Mucosa of descending colon (tissue), 3 donors: ENCODE data around the gene TEX11. TPM values are rescaled to one million over a fixed set of nuclear protein-coding genes. Genes with fewer than 3 reads are reported as not detected.
"Not testable (repeated sequence)": the region's sequence is repeated elsewhere in the genome, so short reads cannot be mapped to it uniquely, and the experiment has no call there.

Source experiments
- ATAC-seq: fragments of 200-7000 bp; cut with Tn5 transposase; one replicate; pipeline ENCODE4 v1.9.1; 2020; ENCODE audit warnings: mild to moderate bottlenecking, moderate library complexity
- DNase-seq, 3 donors: peaks; one replicate each; pipeline ENCODE4 v3.0.0-alpha.2; 2020
- H3K36me3 ChIP-seq: fragments of 200-600 bp; one replicate; pipeline ENCODE4 v1.8.0; 2021; ENCODE audit warnings: low read depth, mild to moderate bottlenecking
- H3K4me1 ChIP-seq: fragments of 200-600 bp; one replicate; pipeline ENCODE4 v1.8.0; 2021; ENCODE audit warnings: low read depth, mild to moderate bottlenecking
- H3K4me3 ChIP-seq: fragments of 200-600 bp; one replicate; pipeline ENCODE4 v1.8.0; 2021; ENCODE audit warnings: mild to moderate bottlenecking
- H3K9me3 ChIP-seq: fragments of 200-600 bp; one replicate; pipeline ENCODE4 v1.8.0; 2021; ENCODE audit warnings: mild to moderate bottlenecking
- intact Hi-C, 2 donors: fragments of 100-400 bp; cut with DNase I in 1 of 2; cut with micrococcal nuclease in 1 of 2; formaldehyde crosslinking; loops; one replicate each; pipeline versions ENCODE4 v1.11.0 to v1.11.1; 2022; cut with DNase I, micrococcal nuclease
- total RNA-seq, 3 donors: library from RNA; stranded (reverse); fragmentation: NEBNext Ultra II Directional in 2 of 3; extraction: Animal tissue kit (Norgen Biotek cat#: 25700) in 2 of 3; gene quantifications; one replicate each; pipeline versions ENCODE4 v1.2.1 to v1.2.4, GENCODE V29; 2021 to 2023
- TF ChIP-seq, protein P1 (sequence below): fragments of 200-600 bp; IDR thresholded peaks from one replicate; pipeline ENCODE4 v1.8.0; 2022; ENCODE audit warnings: antibody characterized with exemption, mild to moderate bottlenecking
- donor health status: DM: no; HTN: no; CAD: no; lungs with moderate emphysema.
- donor health status: DM: no; HTN: no; CAD: no.
- donor health status: DM: no; HTN: yes; CAD: no.

Gene TEX11
- total RNA-seq, 3 donors from 2014 or later, result 0.89 to 2.7 (median 2.1) TPM

DNA sequence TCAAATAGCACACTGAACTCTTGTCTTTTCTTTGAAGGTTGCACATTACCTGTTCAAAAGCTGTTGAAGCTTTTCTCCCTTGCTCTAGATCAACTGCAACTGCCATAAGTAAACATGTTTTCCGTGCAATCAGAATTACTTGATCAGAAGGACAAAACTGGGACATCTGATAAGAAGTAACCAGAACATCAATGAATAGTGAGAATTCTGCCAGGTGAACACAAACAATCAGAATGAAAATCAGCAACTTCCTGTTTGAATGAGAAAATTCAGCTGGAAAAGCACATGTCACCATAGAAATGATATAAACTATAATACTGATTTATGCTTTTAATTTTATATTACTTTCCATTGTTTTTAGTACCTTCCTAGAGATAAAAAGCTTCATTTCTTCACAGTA, 303.2 kb downstream of the TEX11 start:
- ATAC-seq, result no peak
- no peak for DNase-seq

DNA sequence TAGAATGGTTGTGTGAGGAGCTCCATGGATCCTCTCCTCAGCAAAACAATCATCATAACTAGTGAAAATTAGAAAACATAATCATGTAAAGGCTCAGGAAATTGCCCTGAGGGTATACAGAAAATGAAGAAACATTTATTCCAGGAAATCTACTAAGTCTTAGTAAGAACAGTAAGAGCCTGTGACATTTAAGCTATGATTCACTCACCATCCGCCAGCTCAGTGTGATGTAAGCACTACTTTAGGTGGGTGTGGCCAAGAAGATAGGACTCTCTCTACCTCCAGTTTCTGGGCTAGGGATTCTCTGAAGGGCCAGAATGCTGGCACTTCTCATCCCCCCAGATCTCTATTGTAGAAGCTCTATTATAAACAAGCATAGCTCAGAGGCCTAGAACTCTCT, 316.4 kb downstream of the TEX11 start:
- no peak overlapping the region for H3K4me3 ChIP-seq
- H3K9me3 ChIP-seq, result no peaks in the 10 kb centered on the region
- ATAC-seq (peak; percentile 43), DNase-seq (no peak)
- H3K36me3 ChIP-seq, result no peaks in the 10 kb centered on the region
- H3K4me1 ChIP-seq, result no peaks in the 10 kb centered on the region
- intact Hi-C loops, result no loop called here
- TF ChIP-seq, protein P1, sequence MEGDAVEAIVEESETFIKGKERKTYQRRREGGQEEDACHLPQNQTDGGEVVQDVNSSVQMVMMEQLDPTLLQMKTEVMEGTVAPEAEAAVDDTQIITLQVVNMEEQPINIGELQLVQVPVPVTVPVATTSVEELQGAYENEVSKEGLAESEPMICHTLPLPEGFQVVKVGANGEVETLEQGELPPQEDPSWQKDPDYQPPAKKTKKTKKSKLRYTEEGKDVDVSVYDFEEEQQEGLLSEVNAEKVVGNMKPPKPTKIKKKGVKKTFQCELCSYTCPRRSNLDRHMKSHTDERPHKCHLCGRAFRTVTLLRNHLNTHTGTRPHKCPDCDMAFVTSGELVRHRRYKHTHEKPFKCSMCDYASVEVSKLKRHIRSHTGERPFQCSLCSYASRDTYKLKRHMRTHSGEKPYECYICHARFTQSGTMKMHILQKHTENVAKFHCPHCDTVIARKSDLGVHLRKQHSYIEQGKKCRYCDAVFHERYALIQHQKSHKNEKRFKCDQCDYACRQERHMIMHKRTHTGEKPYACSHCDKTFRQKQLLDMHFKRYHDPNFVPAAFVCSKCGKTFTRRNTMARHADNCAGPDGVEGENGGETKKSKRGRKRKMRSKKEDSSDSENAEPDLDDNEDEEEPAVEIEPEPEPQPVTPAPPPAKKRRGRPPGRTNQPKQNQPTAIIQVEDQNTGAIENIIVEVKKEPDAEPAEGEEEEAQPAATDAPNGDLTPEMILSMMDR, result no peak

More for the DNA sequence above, 303.2 kb downstream of the TEX11 start:
- TF ChIP-seq, protein P1, result no peak
- intact Hi-C loops, result no loop called here
- Histone ChIP-seq H3K4me1 (no peaks in the 10 kb centered on the region), H3K36me3 (no peaks in the 10 kb centered on the region), H3K4me3 (no peak overlapping the region), H3K9me3 (no peaks in the 10 kb centered on the region)

DNA sequence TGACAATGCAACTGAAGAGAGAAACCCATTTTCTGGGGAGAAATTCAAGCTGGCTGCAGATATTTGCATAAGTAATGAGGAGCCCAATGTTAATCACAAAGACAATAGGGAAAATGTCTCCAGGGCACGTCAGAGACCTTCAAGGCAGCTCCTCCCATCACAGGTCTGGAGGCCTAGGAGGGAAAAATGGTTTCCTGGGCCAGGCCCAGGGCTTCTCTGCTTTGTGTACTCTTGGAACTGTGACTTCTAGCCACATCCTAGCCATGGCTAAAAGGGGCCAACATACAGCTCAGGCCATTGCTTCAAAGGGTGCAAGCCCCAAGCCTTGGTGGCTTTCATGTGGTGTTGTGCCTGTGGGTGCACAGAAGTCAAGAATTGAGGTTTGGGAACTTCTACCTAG, 321.4 kb downstream of the TEX11 start:
- ATAC-seq, H3K4me3 ChIP-seq, H3K4me1 ChIP-seq, H3K9me3 ChIP-seq, DNase-seq, intact Hi-C loops, H3K36me3 ChIP-seq: not testable (repeated sequence)

DNA sequence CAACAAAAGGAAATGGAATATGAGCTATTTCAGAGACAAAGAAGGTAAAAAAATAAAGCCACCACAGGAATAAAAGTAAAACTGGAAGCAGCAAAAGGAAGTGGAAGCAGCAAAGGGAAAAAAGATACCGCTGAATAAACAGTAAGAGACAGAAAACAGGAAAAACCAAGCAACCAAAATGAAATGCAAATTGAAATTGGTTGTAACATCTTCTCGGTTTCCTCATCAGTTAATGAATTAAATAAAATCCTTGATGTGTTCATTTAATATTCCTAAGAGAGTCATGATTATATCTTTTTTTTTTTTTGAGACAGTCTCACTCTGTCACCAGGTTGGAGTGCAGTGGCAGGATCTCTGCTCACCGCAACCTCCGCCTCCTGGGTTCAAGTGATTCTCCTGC, 331.1 kb downstream of the TEX11 start:
- TF ChIP-seq, protein P1, result no peak
- intact Hi-C loops, result no loop called here
- DNase-seq (no peak), ATAC-seq (no peak)
- H3K4me3 ChIP-seq, result no peak overlapping the region
- no peaks in the 10 kb centered on the region for H3K36me3 ChIP-seq
- H3K9me3 ChIP-seq, result no peaks in the 10 kb centered on the region
- no peaks in the 10 kb centered on the region for H3K4me1 ChIP-seq

DNA sequence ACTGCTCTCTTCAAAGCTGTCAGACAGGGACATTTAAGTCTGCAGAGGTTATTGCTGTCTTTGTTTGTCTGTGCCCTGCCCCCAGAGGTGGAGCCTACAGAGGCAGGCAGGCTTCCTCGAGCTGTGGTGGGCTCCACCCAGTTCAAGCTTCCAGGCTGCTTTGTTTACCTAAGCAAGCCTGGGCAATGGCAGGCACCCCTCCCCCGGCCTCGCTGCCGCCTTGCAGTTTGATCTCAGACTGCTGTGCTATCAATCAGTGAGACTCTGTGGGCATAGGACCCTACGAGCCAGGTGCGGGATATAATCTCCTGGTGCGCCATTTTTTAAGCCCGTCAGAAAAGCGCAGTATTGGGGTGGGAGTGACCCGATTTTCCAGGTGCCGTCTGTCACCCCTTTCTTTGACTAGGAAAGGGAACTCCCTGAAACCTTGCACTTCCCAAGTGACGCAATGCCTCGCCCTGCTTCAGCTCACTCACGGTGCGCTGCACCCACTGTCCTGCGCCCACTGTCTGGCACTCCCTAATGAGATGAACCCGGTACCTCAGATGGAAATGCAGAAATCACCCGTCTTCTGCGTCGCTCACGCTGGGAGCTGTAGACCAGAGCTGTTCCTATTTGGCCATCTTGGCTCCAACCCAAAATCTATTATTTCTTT, 338.5 kb downstream of the TEX11 start:
- H3K36me3 ChIP-seq, intact Hi-C loops, H3K4me3 ChIP-seq, ATAC-seq, H3K9me3 ChIP-seq, H3K4me1 ChIP-seq: not testable (repeated sequence)
- peak in 2 of 3 donors; percentile 25 to 27 for DNase-seq

DNA sequence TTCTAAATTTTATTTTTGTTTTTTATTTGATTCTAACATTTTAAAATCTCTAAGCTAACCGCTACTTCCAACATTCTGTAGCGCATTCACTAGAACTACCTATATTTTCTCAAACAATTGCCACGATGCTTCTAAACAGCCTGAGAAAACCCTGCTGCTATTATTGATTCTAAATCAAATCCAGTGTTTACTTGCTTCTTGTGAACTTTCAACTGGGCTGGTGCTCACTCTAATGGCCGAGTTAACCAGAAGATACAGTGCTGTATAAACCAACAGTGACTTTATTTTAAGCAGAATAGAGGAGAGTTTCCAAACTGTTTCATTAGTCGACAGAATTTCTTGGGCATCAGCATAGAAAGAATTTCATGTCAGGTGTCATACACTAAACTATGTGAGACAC, 353.6 kb downstream of the TEX11 start:
- TF ChIP-seq, protein P1, result no peak
- DNase-seq (no peak), ATAC-seq (no peak)
- H3K36me3 ChIP-seq, result no peaks in the 10 kb centered on the region
- no peaks in the 10 kb centered on the region for H3K9me3 ChIP-seq
- intact Hi-C loops, result loop anchor here in 1 of 2 donors (10.0 kb wide), 1 partner anchor 100 kb away; no protein-coding TSS in a partner anchor
- H3K4me3 ChIP-seq, result no peak overlapping the region
- H3K4me1 ChIP-seq, result peaks cover 3% of the 10 kb centered on the region

DNA sequence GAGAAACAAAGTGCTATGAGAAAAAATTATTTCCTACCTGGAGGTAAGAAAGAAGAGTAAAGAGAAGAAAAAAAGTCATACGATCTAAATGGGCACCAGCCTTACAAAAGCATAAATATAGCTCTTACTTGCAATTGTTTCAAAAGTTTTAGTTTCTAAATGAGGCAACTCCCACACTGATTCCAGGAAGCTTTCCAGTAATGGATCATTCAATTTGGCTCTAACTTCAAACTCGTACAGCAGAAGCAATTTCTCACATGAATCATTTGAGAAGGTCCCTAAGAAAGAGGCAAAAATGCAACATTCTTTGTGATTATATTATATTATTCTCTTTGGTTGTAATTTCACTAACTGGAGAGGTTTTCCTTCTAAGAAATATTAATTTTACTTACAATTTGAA, 354.0 kb downstream of the TEX11 start:
- no peak for ATAC-seq
- Histone ChIP-seq H3K4me1 (peaks cover 3% of the 10 kb centered on the region), H3K36me3 (no peaks in the 10 kb centered on the region), H3K4me3 (no peak overlapping the region), H3K9me3 (no peaks in the 10 kb centered on the region)
- intact Hi-C loops, result loop anchor here in 1 of 2 donors (10.0 kb wide), 1 partner anchor 100 kb away; no protein-coding TSS in a partner anchor
- TF ChIP-seq, protein P1, result no peak
- no peak for DNase-seq
